PC-9 (cell line): ENCODE measurements around the gene SPIB.

Experiments used
- CTCF ChIP-seq: fragments of 200-600 bp; sonication (generic); conservative IDR thresholded peaks from 2 replicates; pipeline ENCODE4 v1.6.1; 2017; ENCODE audit warnings: mixed run types, antibody characterized with exemption, mild to moderate bottlenecking, moderate library complexity
- EZH2 ChIP-seq: fragments of 200-600 bp; sonication (generic); IDR thresholded peaks from 2 replicates; pipeline ENCODE4 v1.8.0; 2017; ENCODE audit warnings: antibody characterized with exemption, low read depth

DNA sequence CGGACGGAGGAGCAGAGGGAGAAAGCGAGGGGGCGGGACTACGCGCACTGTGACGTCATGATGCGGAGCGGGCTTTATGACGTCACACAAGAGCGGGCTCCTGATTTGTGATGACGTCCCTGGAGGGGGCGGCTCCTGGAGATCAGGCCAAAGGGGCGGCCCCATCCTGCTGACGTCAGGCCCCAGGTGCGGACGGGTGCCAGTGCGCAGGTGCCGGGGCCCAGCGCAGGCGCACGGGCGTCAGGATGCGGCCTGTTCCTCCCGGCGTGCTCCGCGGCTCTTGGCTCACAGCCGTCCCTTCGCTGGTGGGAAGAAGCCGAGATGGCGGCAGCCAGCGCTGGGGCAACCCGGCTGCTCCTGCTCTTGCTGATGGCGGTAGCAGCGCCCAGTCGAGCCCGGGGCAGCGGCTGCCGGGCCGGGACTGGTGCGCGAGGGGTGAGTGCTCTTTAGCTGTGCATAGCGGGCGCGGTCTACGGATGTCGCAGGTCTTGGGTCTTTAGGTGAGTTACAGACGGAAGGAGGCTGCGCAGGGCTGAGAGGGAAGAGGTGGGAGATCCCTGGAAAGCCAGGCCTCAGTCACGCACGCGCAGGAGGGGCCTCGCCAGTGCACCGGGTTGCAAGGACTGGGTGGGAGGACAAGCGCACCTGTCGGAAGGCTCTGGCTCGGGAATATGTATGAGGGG is 57.6 kb downstream of the SPIB start, which contains the start of the genes EMC10 and GARIN5A:
- no peak for TF ChIP-seq CTCF
- no peak for TF ChIP-seq EZH2
